GM13977 (cell line): ENCODE results near the gene CDK1.
"Not testable (repeated sequence)": the region's sequence is repeated elsewhere in the genome, so short reads cannot be mapped to it uniquely, and the experiment has no call there.

Experiments used
- DNase-seq: peaks from one replicate; pipeline ENCODE4 v3.0.0; 2012; ENCODE audit warnings: low spot score
- in situ Hi-C: fragments of 300-500 bp; cut with MboI; formaldehyde crosslinking; loops from one replicate; pipeline ENCODE4 v1.12.0; 2022; ENCODE audit warnings: low sequenced_read_pairs, low pct_unique_long_range_greater_than_20kb, mixed read lengths, inconsistent platforms; ENCODE audit not compliant: unreplicated experiment
- TF ChIP-seq, protein P1 (sequence below): IDR thresholded peaks from 2 replicates; pipeline ENCODE4 v1.5.1; 2012; ENCODE audit warnings: mild to moderate bottlenecking, control low read depth; ENCODE audit not compliant: insufficient read depth; ENCODE audit errors: extremely low read depth, missing control alignments

The CDK1 gene

GRCh38 chr10:60822809-60823208, 44.5 kb downstream of the CDK1 start:
- DNase-seq: no peak
- TF ChIP-seq, protein P1, sequence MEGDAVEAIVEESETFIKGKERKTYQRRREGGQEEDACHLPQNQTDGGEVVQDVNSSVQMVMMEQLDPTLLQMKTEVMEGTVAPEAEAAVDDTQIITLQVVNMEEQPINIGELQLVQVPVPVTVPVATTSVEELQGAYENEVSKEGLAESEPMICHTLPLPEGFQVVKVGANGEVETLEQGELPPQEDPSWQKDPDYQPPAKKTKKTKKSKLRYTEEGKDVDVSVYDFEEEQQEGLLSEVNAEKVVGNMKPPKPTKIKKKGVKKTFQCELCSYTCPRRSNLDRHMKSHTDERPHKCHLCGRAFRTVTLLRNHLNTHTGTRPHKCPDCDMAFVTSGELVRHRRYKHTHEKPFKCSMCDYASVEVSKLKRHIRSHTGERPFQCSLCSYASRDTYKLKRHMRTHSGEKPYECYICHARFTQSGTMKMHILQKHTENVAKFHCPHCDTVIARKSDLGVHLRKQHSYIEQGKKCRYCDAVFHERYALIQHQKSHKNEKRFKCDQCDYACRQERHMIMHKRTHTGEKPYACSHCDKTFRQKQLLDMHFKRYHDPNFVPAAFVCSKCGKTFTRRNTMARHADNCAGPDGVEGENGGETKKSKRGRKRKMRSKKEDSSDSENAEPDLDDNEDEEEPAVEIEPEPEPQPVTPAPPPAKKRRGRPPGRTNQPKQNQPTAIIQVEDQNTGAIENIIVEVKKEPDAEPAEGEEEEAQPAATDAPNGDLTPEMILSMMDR: no peak
- in situ Hi-C loops: loop anchor here (25.0 kb wide), 2 partner anchors 139 to 464 kb away; no protein-coding TSS in a partner anchor

DNA sequence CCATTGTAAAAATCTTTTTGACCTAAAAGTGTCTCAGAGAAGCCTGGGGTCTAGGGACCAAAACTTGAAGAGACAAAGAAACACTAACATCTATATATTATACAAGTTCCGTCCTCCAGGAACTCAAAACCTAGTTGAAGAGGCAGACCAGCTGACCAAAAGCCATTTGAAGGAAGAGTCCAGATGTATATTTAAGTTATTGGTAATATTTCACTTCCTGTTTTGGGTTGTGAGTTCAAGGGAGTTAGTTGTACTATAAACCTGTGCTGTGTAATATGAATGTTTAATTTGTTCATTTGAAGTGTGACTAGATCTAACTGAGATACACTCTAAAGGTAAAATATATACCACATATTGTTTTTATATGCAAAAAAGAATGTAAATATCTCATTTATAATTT, 45.0 kb downstream of the CDK1 start:
- TF ChIP-seq, protein P1: no peak
- no peak for DNase-seq
- in situ Hi-C loops: loop anchor here (25.0 kb wide), 2 partner anchors 139 to 464 kb away; no protein-coding TSS in a partner anchor

DNA sequence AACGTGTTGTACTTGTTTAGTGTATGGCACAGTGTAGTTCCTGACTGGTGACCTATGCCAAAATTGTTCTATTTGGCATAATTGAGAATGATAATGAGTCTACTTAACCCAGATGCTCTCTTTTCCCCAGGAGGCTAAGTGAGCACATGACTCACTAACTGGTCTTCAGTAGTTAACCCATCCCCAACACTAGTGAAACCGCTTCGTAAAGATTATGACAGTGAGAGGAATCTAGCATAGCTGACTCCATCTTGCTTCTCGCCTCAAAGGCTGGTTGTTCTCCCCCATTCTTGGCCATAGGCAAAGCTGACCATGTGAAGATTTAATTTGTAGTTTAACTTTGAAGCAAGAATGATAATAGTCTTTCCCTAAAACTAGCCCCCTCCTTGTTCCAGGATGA, 47.2 kb downstream of the CDK1 start:
- TF ChIP-seq, protein P1: no peak
- no peak for DNase-seq
- in situ Hi-C loops: no loop called here

DNA sequence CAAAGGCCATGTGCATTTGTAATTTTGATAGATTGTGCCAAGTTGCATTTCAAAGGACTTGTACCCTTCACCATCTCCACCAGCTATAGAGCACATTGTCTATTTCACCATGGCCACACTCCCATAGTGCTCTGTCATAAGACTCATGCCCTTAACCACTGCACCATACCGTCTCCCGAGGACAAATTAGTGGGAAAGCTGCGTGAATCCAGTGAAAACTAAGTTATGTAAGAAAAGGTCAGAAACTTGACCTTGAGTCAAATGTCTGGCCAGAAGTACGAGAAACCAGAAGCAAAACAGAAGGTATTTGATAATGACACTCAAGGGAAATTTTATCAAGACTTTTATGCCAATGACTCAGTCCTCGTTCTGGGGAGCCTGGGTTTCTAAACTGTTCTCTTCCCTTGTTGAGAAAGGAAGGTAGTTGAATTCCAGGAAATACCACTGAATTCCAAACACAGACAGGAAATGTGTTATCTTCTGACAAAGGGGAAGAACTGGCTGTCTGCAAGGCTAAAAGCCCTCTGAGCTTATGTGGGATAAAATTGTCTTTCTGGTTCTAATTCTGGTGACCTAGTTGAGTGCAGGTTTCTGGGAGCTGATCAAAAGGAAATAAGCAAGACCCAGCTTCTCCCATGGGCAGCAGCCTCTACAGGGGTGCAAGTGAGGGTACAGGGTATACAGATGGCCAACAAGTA, 49.7 kb downstream of the CDK1 start:
- in situ Hi-C loops: no loop called here
- no peak for DNase-seq
- TF ChIP-seq, protein P1: no peak

GRCh38 chr10:60828489-60828852, 50.2 kb downstream of the CDK1 start:
- DNase-seq: no peak

GRCh38 chr10:60832136-60832535, 53.9 kb downstream of the CDK1 start:
- DNase-seq, in situ Hi-C loops: not testable (repeated sequence)

More at GRCh38 chr10:60828489-60828852, 50.2 kb downstream of the CDK1 start:
- in situ Hi-C loops: no loop called here
- TF ChIP-seq, protein P1: no peak

DNA sequence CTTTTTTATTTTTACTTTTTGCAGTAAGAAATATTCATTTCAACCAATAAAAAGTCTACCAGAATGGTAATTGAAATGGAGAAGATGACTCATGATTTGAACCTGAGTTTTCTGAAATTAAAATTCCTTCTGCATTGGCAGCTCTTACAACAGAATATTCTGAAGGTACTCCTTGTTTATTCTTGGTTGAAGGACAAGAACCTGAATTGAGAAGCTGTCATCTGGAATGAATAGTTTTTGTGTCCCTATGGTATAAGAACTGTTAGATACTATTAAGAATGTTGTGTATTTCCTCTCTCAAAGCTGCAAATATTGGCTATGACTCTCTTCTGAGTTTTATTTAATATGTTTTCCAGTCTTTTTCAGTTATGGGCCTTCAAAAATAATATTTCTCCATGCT, 56.1 kb downstream of the CDK1 start:
- in situ Hi-C loops: no loop called here
- TF ChIP-seq, protein P1: no peak
- no peak for DNase-seq
